Astrocyte (in vitro differentiated cells and primary cell): Measurements from ENCODE around the gene NDUFA3.

ENCODE experiments used
- EZH2 ChIP-seq: IDR thresholded peaks from 2 replicates; pipeline ENCODE4 v1.6.1; 2012; ENCODE audit warnings: mild to moderate bottlenecking, low read length, inconsistent platforms; ENCODE audit not compliant: insufficient read depth
- TF ChIP-seq, protein P1 (sequence below): IDR thresholded peaks from 2 replicates; pipeline ENCODE4 v1.5.1; 2011; ENCODE audit warnings: low read depth, mild to moderate bottlenecking, inconsistent platforms, low read length, moderate library complexity; ENCODE audit not compliant: insufficient read depth

DNA sequence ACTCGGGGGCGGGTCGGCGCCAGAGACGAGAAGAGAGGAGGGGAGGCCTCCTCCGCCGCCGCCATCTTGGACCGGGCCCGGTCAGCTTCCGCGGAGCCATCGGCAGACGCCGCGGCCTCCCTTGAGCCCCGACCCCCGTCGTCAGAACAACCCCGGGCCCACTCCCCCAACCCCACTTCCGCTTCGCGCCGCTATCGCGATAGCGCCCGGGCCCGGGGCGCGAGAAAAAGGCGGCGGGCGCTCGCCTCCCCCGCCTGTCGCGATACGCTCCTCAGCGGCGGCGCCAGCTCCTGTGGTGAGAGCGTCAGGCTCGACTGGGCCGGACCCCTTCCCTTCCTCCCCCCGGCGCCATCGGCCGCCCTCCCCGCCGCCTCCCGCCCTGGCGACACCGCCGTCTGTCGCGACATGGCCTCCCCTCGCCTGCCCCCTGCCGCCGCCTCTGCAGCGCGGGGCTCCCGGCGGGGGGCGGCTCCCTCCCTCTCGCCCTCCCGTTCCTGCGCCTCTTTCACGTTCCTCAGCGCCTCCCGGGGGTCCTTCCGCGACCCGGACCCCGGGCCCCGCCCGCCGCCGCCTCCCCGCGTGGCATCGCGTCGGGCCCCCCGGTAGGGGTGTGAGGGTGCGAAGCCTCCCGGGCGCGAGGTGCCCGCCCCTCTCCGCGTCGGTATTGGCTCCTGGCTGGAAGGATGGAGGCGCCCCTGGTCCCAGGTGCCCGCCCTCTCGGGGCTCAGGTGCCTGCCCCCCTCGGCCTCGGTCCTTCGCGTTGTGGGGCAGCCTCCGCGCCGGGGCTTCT lies 35.2 kb downstream of the NDUFA3 start, which contains the start of gene CNOT3:
- TF ChIP-seq, protein P1, sequence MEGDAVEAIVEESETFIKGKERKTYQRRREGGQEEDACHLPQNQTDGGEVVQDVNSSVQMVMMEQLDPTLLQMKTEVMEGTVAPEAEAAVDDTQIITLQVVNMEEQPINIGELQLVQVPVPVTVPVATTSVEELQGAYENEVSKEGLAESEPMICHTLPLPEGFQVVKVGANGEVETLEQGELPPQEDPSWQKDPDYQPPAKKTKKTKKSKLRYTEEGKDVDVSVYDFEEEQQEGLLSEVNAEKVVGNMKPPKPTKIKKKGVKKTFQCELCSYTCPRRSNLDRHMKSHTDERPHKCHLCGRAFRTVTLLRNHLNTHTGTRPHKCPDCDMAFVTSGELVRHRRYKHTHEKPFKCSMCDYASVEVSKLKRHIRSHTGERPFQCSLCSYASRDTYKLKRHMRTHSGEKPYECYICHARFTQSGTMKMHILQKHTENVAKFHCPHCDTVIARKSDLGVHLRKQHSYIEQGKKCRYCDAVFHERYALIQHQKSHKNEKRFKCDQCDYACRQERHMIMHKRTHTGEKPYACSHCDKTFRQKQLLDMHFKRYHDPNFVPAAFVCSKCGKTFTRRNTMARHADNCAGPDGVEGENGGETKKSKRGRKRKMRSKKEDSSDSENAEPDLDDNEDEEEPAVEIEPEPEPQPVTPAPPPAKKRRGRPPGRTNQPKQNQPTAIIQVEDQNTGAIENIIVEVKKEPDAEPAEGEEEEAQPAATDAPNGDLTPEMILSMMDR, result no peak
- TF ChIP-seq EZH2, result no peak
